Frontal cortex (tissue), 4 donors: ENCODE data around the gene PTPRD. TPM values are rescaled to one million over a fixed set of nuclear protein-coding genes. Genes with fewer than 3 reads are reported as not detected.

Experiments
- DNase-seq, 2 donors: peaks; one replicate each; pipeline ENCODE4 v3.0.0; 2012; ENCODE audit warnings: low spot score in 2 of 2
- FAIRE-seq: peaks from 2 replicates; lab custom pipeline; 2012; peaks lifted over from hg19 to GRCh38; lab: Jason Lieb, UNC
- total RNA-seq: library from RNA; depleted of rRNA; stranded (reverse); fragments of >200 nt; gene quantifications from one replicate; pipeline ENCODE4 v1.2.3, GENCODE V29; 2014
- donor health status: control.
- donor health status: control.
- donor health status: control.

PTPRD gene
- total RNA-seq, 1 donor from 2014 or later: 191 TPM

DNA sequence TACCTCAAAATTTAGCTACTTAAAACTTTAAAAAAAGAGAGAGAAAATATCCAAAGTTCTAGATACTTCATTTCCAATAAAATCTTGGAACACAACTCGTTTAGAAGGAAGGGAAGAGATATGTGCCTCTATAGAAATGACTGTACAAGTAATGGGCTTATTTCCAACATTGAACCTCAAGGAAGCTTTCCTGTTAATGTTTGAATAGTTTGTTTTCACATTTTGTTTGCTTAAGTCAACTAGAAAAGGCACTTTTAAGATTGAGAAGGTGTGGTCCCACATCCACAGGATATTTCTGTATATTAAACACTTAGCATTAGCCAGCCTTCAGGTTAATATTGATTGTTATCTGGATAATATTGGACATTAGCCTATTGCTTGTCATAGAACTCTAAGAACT lies 384.7 kb downstream of the PTPRD start:
- DNase-seq: no peak
- no peak for FAIRE-seq

DNA sequence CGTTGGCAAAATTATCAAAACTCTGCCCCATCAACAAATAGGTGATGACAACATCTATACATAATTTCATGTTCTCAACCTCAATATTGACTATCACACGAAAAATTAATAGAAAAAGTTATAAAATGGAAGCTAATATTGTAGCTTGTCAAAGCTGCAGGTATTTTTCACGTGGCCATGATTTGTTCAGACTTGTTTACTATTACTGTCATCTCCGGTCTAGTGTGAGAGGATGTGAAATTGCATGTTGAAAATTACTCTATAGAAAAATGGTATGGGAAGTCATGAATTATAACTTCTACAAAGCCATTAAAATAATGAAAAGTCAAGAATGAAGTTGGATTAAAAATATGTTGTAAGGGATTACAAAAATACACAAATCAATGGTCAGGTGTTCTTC lies 385.8 kb downstream of the PTPRD start:
- DNase-seq (no peak), FAIRE-seq (no peak)

DNA sequence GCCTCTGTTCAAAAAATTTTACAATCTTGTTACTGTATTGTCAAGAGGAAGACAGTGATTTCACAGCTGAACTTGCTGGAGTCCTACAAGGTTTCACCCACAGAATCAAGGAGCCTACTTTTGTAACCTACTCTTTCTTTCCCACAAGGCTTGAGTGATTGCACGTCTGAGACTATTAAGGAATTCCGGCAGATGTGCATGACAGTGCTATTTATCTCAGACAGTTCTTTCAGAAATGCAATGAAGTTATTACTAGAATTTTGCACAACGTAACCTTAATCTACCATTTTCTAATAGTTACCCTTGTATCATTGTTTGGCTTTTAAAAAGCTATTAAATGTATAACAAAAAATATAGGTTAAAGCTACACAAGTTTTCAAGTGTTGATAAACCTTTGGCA lies 400.1 kb downstream of the PTPRD start:
- DNase-seq (no peak), FAIRE-seq (no peak)

DNA sequence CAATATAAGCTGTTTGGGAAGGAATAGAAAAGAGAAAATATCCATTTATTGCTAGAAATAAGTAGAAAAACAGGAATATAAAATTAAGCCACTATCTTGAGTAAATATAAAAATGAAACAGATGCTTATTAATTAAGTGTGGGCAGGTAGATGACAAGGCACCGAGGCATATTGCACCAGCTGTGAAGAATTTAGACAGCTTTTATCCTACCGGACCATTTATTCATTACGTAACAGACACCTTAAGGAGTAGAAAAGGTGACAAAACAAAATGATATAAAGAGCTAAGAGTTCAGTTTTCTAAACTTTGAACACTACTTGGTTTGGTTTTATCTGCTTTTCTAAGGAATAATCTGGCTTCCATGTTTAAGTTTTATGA lies 404.1 kb downstream of the PTPRD start:
- FAIRE-seq (no peak), DNase-seq (no peak)

DNA sequence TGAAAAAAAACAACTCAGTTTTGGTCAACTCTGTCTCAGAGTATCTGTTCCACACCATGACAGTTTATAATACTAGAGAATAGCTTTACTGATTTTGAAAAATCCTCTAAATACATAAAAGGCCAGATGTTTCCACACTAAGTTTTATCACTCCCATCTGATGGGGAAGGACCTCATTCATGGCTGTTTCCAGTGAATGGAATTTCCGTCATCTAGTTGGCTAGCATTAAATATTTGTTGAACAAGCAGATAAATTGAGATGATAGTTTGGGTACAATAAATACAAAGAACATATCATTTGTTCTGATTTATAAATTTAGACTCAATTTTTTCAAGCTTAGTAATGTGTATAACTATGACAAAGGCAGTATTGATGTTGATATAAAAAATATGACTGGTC lies 408.5 kb downstream of the PTPRD start:
- no peak for FAIRE-seq

DNA sequence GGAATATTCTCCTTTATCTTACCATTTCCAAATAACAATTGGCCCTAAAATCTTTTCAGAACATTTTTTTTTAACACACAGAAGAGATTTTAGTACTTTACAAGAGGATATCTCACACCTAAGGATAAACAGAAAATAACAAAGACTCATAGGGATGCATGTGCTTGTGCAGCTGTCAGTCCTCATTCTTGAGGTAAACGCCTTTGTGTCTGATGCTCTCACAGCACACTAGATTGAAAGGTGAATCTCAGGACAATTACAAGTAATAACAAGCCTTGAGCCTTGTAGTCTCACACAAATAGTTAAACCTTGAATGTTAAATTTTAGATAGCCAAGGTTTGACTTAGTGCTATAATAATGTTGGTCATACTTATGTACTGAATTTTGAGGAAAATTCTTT lies 439.2 kb downstream of the PTPRD start:
- DNase-seq (no peak), FAIRE-seq (no peak)

More for the DNA sequence above, 408.5 kb downstream of the PTPRD start:
- no peak for DNase-seq

DNA sequence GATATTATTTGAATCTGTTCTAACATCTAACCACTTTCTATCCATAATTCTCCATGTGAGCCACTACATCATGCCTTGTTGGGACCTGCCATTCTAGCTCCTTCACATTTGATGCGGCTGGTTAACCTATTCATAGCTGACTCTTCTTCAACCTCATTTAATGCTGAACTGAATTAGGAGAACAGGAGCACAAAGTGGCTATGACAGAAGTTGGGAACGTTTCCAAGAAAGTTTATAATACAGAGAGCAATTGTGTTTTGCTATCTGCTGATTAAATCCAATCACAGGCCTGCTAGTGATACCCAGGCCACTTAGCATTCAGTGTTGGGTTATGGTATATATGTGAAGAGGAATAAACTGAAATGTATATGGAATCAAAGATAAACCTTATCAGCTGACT lies 440.3 kb downstream of the PTPRD start:
- no peak for DNase-seq
- no peak for FAIRE-seq

DNA sequence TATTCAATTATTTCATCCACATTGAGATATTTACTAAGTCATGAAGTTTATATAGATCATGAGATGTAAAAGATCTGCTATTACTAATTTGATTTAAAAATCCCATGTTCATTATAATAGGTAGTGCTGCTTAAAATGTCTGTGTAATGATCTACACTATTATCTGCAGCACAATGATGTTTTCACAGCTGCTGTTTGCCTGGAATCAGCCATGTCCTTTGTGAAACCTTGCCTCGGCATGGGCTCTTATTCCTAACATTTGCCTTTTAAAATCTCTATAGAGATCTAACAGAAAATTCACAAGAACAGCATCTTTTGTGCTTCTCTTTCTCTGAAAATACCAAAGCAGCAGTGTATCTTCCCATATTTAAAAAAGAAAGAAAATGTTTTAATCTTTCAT lies 444.6 kb downstream of the PTPRD start:
- FAIRE-seq (no peak), DNase-seq (no peak)

DNA sequence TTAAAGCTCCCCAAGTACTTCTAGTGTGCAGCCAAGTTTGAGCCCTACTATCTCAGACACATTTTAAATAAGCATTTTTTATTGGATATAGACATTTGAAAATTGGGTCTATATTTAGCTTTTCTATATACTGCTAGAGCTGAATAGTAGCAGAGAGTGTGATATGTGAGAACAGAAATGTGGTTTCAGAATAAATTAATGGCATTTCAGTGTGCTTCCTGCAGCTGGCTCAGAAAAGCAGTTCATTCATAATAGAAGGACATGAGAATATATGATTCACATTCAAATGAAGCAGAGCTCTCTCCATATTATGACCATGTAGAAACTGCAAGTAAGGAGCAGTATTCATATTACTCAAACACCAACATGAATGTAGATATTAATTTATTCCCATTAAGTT lies 464.0 kb downstream of the PTPRD start:
- DNase-seq: no peak
- no peak for FAIRE-seq

DNA sequence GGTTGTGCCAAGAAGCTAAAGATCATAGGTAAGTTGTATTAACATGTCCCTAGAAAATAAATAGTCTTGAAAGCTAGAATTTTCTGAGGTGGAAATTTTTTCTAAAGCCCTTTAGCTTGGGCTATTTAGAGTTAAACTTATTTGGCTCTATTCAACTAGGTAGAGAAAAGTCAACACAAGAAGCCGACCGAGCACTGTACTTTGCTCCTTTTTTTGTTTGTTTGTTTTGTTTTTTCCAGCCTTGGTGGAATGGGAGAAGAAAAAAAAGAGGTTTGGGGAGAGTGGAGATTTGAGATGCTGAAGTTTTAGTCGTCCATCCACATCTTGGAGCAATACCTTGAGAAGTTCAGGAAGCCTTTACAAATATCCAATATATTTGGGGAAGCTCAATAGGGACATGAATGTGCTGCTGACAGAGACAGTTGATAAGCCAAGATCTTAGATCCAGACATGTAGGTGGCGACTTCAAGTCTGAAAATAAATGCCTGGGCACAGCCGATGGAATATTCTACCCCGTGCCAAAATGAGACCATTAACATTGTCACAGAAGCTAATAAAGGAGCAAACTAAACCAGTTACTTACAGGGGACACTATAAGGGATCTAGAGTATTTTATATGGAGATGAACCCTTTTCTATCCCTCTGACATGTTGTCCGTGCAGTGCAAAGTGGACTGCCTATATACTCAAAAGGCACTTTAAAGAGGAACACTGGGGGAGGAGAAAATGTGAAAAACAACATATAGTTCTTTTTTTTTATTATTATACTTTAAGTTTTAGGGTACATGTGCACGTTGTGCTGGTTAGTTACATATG lies 466.1 kb downstream of the PTPRD start:
- FAIRE-seq (no peak), DNase-seq (no peak)

DNA sequence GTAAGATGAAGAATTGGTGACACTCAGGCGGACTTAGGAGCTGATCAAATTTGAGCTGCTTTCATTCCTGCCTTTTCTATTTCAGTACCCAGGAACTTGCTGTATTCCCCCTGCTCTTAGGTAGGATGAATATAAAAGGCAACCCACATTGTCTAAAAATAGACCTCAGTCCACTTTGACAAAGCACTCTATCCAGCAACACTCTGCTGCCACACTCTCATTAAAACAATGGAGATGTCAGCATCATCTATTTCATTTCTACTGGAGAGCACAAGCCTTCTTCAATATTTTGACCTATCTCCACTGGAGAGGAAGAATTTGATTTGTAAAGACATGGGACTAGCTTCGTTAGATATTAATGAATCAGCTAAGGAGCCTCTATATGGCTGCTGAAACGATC lies 468.4 kb downstream of the PTPRD start:
- no peak for DNase-seq
- FAIRE-seq: no peak

DNA sequence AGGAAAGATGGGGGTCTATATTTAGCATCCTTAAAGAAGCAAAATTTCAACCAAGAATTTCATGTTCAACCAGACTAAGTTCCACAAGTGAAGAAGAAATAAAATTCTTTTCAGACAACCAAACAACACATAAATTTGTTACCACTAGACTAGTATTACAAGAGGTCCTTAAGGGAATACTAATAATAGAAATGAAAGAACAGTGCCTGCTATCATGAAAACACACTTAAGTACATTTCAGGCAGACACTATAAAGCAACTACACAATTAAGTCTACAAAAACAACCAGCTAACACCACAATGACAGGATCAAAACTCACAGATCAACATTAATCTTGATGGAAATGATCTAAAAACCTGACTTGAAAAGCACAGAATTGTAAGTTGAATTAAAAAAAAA lies 477.2 kb downstream of the PTPRD start:
- FAIRE-seq: no peak
- DNase-seq: no peak

DNA sequence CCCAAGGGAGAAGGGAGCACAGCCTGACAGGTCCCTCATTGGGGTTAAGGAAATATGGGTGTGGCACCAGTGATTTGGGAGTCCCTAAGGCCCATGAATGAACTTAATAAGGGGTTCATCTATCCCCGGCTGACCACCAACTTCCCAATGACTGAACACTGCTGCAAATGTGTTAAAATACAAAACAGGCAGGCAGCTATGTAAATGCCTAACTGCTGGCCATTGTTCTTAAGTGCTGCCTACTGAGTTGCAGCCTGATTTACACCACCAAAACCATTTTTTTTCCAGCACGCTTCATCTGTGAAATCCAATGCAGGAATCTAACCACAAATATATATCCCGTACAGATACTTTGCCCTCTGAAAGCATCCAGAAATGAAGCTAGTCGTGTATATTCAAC lies 478.5 kb downstream of the PTPRD start:
- DNase-seq (no peak), FAIRE-seq (no peak)

DNA sequence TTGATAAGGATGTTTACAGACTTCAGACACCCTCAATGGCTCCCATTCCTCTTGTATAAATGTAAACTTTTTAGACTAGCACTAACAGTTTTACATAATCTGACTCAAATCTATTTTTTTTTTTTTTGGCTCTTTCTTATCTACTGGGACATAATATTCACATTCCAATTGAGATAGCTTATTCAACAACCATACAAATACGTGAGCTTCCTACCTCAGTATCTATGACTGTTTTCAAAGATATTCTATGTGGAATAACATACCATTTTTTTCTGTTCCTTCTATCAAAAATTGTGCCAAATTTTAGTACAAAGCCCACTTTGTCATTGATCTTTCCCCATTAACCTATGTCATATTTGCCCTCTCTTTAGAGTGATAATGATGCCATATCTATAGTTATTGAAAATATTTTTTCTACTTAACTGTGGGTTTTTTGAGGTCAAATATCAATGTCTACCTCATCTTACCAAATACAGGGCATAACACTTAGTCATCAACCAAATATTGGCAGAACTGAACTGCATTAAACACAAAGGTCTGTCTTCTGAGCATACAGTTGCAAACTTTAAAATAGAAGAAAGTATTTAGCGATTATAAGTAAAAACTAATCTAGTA lies 482.6 kb downstream of the PTPRD start:
- FAIRE-seq (no peak), DNase-seq (no peak)

DNA sequence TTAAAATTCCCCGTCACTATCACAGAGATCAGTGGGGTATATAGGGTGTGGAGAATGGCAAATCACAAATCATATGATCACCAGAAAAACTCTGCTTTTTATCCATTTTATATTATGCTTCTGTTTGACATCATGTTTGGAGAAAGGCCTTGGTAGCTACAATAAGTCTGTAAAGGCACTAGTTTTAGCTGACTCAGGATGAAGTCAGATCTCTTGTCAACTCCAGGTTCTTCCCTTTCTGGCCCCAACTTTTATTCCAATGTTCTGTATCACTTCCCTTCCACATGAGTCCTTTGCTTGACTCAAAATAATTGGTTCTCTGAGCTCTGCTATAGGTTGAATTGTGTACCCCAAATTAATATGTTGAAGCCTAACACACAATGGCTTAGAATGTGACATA lies 484.9 kb downstream of the PTPRD start:
- FAIRE-seq (no peak), DNase-seq (no peak)

DNA sequence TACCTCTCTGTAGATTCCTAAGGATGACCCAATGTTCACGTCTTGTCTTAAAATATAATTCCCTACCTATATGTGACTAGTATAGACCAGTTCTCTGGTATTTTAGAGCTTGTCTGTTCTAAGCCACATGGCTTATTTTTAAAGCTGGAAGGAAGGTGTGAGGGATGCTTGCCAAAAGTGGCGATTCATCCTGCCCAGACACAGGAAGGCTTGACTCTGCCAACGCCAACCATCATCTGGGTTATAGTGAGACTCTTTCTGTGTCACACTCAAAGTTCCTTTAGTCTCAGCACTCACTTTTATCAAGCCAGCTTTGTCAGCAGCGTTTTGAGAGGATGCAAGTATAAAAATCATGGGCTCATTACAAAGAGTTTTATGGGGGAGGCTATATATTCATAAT lies 500.0 kb downstream of the PTPRD start:
- FAIRE-seq: no peak

DNA sequence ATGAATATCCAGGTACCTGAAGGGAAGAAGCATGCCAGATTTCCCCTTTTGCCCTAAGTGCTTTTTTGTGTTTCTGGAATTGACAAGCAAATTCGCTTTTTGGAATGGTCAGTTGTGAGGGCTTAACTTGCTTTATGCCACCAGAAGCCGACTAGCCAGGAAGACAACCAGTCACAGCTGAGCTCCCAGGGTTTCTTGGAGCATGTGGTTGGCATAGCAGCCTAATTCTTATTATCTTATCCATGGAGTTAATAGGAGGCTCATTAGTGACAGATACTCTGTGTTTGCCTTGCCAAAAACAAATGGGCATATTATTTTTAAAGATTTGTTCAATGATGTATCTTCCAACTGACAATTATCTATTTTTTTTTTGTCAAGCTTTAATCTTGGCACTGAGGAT lies 500.7 kb downstream of the PTPRD start:
- DNase-seq (no peak), FAIRE-seq (no peak)

More for the DNA sequence above, 500.0 kb downstream of the PTPRD start:
- DNase-seq: peak in 1 of 2 donors; percentile 1

DNA sequence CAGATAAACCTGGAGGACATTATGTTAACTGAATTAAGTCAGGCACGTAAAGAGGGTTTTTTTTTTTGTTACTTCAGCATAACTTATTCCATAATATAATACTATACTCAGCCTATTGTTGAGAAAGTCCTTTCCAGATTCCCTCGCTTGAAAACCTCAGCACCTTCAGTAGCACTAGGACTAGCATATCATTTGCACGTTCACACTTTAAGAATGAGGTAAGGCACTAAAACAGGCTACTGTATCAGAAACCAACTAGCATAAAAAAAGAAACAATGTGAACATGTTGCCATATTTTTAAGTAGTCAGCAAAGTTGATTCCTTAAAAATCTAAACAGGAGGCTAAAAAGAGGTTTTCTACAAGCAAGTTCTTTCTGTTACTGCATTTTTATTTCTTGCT lies 504.0 kb downstream of the PTPRD start:
- no peak for DNase-seq
- no peak for FAIRE-seq

DNA sequence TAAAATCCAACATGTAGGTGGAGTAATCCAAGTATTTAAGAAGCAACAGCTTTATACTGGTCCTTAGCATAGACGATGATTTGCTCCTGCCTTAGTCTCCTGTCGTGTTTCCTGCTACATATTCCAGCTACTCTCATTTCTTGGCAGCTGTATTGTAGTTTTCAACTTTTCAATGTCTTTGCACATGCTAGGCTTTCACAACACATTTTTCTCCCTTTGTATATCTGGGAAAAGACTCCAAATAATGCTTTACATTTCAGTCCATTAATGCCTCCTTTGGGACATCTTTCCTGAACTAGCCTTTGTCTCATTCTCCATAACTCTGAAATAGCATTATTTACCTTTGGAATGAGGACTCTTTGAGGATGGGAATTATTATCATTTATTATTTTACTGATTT lies 508.0 kb downstream of the PTPRD start:
- FAIRE-seq (no peak), DNase-seq (no peak)

DNA sequence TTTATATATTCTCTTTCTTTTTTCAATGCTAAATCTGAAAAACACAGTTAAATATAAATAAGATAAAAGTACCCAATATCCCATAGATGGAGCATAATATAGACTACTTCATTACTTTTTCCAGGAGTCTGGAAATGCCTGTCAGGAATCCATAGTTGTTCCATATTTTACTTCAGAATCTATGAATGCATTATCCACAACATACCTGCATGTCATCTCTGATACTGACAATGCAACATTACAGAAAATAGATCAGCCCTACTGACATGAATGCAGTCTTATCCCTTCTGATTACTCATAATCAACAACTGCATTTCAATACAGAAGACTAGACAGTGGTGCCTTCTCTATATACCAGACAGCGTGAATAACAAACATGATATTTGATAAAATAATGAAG lies 517.6 kb downstream of the PTPRD start:
- FAIRE-seq: no peak
- DNase-seq: no peak

DNA sequence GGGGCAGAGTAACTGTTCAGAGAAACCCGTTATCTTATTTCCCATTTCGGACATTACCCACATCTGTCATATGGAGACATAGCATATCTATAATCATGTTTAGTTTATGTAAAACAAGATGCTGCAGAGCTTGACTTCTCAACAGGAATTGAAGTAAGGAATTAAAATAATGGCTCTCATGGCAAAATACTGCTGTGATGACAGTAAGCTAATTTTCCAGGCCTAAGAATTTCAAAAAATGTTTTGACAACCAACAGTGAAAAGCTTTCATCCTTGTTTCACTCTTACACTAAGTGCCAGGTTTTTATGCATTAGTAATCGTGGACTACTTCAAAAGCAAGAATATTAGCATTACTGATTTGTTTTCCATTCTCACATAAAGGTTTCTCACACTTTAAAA lies 518.2 kb downstream of the PTPRD start:
- no peak for FAIRE-seq
- no peak for DNase-seq

DNA sequence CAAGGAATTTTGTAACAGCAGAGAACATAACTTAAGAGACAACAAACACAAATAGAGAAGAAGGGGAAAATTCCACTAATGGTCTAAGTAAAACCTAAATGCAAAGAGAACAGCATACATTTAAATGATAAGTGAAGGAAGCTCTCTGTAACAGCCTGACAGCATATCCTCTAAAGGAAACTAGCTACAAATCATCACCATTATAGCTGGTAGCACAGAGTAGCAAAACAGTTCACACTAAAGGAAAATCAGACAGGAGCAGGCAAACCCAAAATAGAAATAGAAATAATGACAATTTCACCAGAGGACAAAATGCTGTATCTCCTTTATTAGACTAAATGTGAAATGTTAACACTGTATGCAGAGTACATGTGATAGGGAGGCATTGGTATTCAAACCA lies 532.8 kb downstream of the PTPRD start:
- FAIRE-seq: no peak
- DNase-seq: no peak
